Testis (tissue), 3 donors: ENCODE data around the gene AMBRA1. TPM values are rescaled to one million over a fixed set of nuclear protein-coding genes. Genes with fewer than 3 reads are reported as not detected.

Source experiments
- DNase-seq: peaks from one replicate; pipeline ENCODE4 v3.0.0-alpha.2; 2019
- H3K27ac ChIP-seq, 2 donors: fragments of 200-600 bp; sonication (generic); one replicate each; pipeline ENCODE4 v1.5.1; 2019
- H3K27me3 ChIP-seq: fragments of 200-600 bp; sonication (generic); one replicate; pipeline ENCODE4 v1.5.1; 2019
- H3K36me3 ChIP-seq: fragments of 200-600 bp; sonication (generic); one replicate; pipeline ENCODE4 v1.5.1; 2017; ENCODE audit warnings: low read depth; ENCODE audit errors: missing control alignments
- H3K4me1 ChIP-seq: fragments of 200-600 bp; sonication (generic); one replicate; pipeline ENCODE4 v1.5.1; 2019
- H3K4me3 ChIP-seq, 2 donors: fragments of 200-600 bp; sonication (generic); one replicate each; pipeline ENCODE4 v1.5.1; 2017 to 2019
- H3K9me3 ChIP-seq: fragments of 200-600 bp; sonication (generic); one replicate; pipeline ENCODE4 v1.5.1; 2017
- CTCF ChIP-seq, 3 experiments: fragments of 450-650 bp in 2 of 3; fragments of 200-600 bp in 1 of 3; sonication (generic) in 1 of 3; IDR thresholded peaks; one replicate each; pipeline ENCODE4 v1.5.1; 2016 to 2019; ENCODE audit warnings: antibody characterized with exemption in 3 of 3, mild to moderate bottlenecking in 2 of 3, moderate library complexity in 1 of 3
- POLR2A ChIP-seq: fragments of 450-650 bp; IDR thresholded peaks from one replicate; pipeline ENCODE4 v1.6.1; 2017; ENCODE audit warnings: antibody characterized with exemption, mild to moderate bottlenecking, moderate library complexity
- WGBS, 2 donors: methylation state at CpG; one replicate each; pipeline ENCODE4 v1.1.5; 2018; 5-methylcytosine and 5-hydroxymethylcytosine counted together
- intact Hi-C: fragments of 100-400 bp; cut with DNase I; formaldehyde crosslinking; loops from one replicate; pipeline ENCODE4 v1.15.1; 2023; ENCODE audit warnings: low total_unique reads
- polyA plus RNA-seq: library from polyadenylated mRNA; stranded (reverse); fragments of 350-450 nt; fragmentation: Illumina TruSeq; extraction: RNeasy Lipid Tissue Mini Kit (QIAGEN cat#74804); gene quantifications from one replicate; pipeline ENCODE4 v1.2.3, GENCODE V29; 2014; ENCODE audit warnings: low read depth, low replicate concordance; ENCODE audit not compliant: insufficient read depth
- total RNA-seq, 2 donors: library from RNA; depleted of rRNA; stranded (reverse); fragments of >200 nt; gene quantifications; one replicate each; pipeline ENCODE4 v1.2.3, GENCODE V29; 2016

AMBRA1 gene
- total and polyA plus RNA-seq, 3 donors from 2014 or later, result 28.0 to 68.3 (median 55.6) TPM

DNA sequence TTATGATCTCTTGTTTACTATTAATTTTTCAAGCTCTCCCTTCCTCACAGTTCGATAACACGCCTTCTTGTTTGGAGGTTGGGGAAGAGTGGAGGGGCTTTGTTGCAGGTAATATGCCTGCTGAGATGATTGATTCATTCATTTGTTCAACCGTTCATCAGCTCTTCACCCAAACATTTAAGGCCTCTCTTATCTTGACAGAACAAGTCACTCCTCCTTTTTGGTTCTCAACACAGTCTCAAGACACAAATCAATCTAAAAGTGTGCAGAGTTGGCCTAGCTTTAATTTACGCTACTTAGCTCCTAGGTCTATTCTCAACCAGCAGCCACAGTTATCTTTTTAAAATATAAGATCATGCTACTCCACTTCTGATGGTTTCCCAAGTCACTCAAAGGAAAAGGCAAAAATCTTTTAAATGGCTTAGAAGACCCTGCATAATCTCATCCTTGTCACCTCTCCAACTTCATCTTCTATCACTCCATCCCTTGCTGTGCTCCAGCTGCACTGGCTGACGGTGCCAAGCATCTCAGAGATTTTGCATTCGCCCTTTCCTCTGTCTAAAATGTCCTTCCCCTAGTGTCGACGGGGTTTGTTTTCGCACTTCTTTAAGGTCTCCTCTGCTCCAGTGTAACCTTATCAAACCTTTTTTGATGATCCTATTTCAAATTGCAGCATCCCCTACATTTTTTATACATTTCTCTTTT, 60.3 kb downstream of the AMBRA1 start:
- Histone ChIP-seq H3K4me1 (peaks cover 9% of the 10 kb centered on the region), H3K4me3 (no peak overlapping the region), H3K27me3 (no peaks in the 10 kb centered on the region), H3K36me3 (no peaks in the 10 kb centered on the region), H3K27ac (no peak overlapping the region), H3K9me3 (no peaks in the 10 kb centered on the region)
- 87 to 90% methylated on average over 9 of the region's 9 CpGs for WGBS, 2 donors
- intact Hi-C loops, result no loop called here
- TF ChIP-seq POLR2A, result no peak
- no peak for TF ChIP-seq CTCF (IDR thresholded peaks at IDR 0.05)
- no peak for DNase-seq

DNA sequence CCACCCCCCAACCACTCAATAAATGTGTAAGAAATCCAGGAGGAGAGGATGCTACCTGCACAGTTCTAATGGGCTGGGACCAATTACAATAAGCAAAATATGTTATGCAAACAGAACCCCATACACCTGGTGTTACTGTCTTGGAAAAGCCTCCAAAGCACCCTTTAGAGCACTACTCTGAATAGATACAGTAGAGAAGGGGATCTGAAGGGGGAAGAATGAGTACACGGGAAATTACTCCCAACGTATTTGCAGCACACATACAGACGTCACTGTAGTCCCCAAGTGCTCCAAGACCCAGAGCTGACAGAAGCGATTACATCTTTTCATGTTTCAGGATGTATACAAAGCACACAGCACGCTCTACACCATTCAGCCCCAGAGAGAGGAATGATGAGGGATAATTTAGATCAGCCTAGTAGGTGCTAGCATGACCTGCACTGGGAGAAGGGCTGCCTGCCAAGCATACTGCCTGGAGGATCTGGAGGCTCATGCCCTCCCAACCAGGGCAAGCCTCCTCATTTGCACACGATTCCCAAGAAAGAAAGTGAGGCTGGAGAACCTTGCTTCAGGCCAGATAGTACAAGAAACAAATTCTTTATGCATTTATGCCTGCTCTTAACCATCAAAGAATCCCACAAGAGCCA, 63.8 kb downstream of the AMBRA1 start:
- intact Hi-C loops, result loop anchor here (10.0 kb wide), 1 partner anchor 135 kb away; the partner anchor contains the start of gene CHRM4
- no peak overlapping the region for H3K27ac ChIP-seq
- no peaks in the 10 kb centered on the region for H3K27me3 ChIP-seq
- no peaks in the 10 kb centered on the region for H3K36me3 ChIP-seq
- peaks cover 13% of the 10 kb centered on the region for H3K4me1 ChIP-seq
- no peak overlapping the region for H3K4me3 ChIP-seq
- no peak for DNase-seq
- 85 to 90% methylated on average over 6 of the region's 6 CpGs for WGBS, 2 donors
- no peaks in the 10 kb centered on the region for H3K9me3 ChIP-seq
- no peak for TF ChIP-seq POLR2A
- no peak for TF ChIP-seq CTCF (IDR thresholded peaks at IDR 0.05)

DNA sequence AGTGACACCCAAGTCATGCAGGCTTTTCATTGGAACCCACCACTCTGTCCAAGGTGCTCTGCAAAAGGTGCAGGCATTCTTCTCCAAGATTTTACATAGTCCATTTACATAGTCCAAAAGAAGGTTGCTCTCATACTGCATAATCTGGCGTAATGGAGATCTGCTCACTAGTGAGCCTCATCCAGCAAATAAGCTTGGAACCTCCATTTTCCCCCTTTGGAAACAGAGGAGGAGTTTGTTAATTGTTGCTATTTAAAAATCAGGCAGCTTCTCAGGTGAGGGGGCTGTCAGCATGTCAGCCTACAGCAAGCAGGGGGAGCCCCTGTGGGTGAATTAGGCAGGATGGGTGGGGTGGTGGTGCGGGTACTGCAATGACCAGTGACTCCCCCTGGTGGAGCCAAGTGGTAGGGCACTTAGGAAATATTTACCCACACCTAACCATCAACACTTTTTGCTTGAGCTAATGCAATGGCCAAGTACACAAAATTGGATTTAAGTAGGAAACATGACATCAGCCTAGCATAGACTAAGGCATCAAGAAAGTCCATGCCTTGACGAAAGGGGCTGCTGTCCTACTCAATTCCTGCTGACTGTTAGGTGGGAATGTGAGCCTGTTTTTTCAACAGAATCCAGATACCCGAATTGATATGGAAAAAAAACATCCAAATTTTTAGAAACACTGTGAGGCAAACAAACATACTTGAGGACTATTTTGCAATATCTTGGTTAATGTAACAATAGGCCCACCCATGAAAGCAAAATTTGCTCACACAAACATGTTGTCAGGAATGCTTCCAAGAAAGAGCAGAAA, 64.5 kb downstream of the AMBRA1 start:
- H3K4me3 ChIP-seq, result no peak overlapping the region
- H3K36me3 ChIP-seq, result no peaks in the 10 kb centered on the region
- H3K27me3 ChIP-seq, result no peaks in the 10 kb centered on the region
- intact Hi-C loops, result loop anchor here (10.0 kb wide), 1 partner anchor 134 kb away; the partner anchor contains the start of gene CHRM4
- H3K9me3 ChIP-seq, result no peaks in the 10 kb centered on the region
- 62 to 69% methylated on average over 4 of the region's 4 CpGs for WGBS, 2 donors
- TF ChIP-seq CTCF (IDR thresholded peaks at IDR 0.05) (peak; percentile 84 to 96 (median 86)), POLR2A (no peak)
- no peak overlapping the region for H3K27ac ChIP-seq
- DNase-seq, result peak; percentile 82
- peaks cover 13% of the 10 kb centered on the region for H3K4me1 ChIP-seq

DNA sequence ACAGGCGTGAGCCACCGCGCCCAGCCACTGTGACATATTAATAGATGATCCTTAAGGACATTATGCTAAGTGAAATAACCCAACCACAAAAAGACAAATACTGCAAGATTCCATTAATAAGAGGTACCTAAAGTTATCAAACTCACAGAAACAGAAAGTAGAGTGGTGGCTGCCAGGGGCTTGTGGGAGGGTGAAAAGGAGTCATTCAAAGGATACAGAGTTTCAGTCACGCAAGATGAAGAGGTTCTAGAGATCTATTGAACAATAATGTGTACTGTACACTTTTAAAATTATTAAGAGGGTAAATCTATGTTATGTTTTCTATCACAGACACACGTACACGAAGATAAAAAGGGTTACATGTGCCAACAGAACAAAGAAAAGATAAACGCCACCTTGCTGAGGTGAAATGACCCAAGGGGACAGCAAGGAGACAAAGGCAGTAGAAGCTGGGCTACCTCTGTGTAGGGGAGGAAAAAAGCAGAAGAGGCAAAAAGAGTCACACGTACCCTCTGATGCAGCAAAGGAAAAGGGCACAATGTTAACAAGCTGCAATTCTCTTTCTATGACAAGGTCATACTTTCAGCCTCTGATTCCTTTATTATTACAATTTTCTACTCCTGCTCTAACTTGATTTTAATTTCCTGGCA, 65.3 kb downstream of the AMBRA1 start:
- no peak overlapping the region for H3K4me3 ChIP-seq
- intact Hi-C loops, result loop anchor here (10.0 kb wide), 1 partner anchor 134 kb away; the partner anchor contains the start of gene CHRM4
- no peaks in the 10 kb centered on the region for H3K27me3 ChIP-seq
- peaks cover 13% of the 10 kb centered on the region for H3K4me1 ChIP-seq
- TF ChIP-seq POLR2A (no peak), CTCF (IDR thresholded peaks at IDR 0.05) (no peak)
- 71 to 74% methylated on average over 8 of the region's 8 CpGs for WGBS, 2 donors
- H3K36me3 ChIP-seq, result no peaks in the 10 kb centered on the region
- peak; percentile 28 for DNase-seq
- no peaks in the 10 kb centered on the region for H3K9me3 ChIP-seq
- no peak overlapping the region for H3K27ac ChIP-seq
